HG03196 (cell line): ENCODE data around the gene KLHL22.

Experiments used
- ATAC-seq: cut with Tn5 transposase; IDR thresholded peaks from one replicate; pipeline ENCODE4 v1.9.1; 2021; ENCODE audit not compliant: unreplicated experiment

The KLHL22 gene

GRCh38 chr22:20435436-20436306, 59.9 kb downstream of the KLHL22 start:
- no peak for ATAC-seq

GRCh38 chr22:20434773-20435172, 60.8 kb downstream of the KLHL22 start:
- no peak for ATAC-seq

GRCh38 chr22:20434264-20434751, 61.3 kb downstream of the KLHL22 start:
- no peak for ATAC-seq

GRCh38 chr22:20433686-20434241, 61.8 kb downstream of the KLHL22 start:
- ATAC-seq, result no peak

DNA sequence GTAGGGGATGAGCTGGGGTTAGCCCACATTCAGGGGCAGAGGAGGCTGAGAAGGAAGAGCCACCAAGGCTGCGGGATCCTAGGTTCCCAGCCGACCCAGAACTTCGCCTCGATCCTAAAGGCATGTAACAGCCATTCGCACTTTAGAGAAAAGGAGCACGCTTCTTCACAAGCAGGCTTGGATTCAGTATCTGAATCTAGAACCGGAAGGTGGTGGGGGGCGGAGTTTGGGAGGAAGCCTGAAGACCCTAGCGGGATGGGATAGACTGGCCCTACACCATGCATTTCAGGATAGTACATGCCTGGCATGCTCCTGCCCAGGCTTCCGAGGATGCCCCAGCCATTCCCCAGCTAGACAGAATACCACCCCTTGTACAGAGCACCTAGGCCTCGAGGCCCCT, 62.4 kb downstream of the KLHL22 start:
- no peak for ATAC-seq

GRCh38 chr22:20432244-20432686, 63.3 kb downstream of the KLHL22 start:
- no peak for ATAC-seq

- ATAC-seq, result no peak
These were observed 63.9 kb downstream of the KLHL22 start for GRCh38 chr22:20431511-20432192.

GRCh38 chr22:20430720-20431510, 64.7 kb downstream of the KLHL22 start:
- no peak for ATAC-seq

- ATAC-seq, result no peak
These were observed 65.4 kb downstream of the KLHL22 start for GRCh38 chr22:20430101-20430719.

DNA sequence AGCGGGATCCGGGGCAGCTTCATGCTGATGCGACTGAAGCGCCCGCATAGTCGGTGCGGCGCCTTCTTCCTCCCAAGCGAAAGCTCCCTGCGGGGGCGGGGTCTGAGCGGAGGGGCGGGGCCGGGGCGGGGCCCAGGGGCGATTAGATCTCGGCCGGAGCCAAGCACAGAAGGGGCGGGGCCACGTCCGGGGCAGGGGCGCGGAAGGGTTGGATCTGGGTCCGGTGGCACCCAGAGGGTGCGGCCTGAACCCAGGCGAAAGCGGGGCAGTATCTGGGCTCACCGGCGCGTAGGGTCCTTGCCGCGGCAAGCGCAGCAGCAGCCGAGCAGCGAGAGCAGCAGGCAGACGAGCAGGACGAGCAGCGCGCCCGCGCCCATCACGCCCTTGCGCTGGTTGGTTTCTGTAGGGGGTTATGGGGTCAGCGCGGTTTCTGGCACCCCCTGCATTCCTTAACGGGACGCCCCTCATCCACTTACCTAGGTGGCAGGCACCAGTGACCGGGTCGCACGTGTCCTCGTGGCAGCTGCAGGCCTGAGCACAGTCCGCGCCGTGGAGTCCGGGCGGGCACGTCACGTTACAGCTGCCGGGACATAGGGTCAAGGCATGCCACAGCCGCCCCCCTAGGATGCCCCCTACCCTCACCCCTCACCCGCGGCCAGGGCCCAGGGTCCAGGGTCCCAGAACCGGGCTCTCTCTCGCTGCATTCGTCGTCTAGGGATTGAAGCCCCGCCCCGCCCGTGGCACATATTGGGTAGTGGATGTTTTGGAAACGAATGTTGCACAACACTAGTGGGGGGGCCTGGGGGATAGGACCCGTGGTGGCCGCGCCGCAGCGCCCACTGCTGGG, 66.1 kb downstream of the KLHL22 start:
- no peak for ATAC-seq

GRCh38 chr22:20428496-20429253, 66.9 kb downstream of the KLHL22 start:
- no peak for ATAC-seq

DNA sequence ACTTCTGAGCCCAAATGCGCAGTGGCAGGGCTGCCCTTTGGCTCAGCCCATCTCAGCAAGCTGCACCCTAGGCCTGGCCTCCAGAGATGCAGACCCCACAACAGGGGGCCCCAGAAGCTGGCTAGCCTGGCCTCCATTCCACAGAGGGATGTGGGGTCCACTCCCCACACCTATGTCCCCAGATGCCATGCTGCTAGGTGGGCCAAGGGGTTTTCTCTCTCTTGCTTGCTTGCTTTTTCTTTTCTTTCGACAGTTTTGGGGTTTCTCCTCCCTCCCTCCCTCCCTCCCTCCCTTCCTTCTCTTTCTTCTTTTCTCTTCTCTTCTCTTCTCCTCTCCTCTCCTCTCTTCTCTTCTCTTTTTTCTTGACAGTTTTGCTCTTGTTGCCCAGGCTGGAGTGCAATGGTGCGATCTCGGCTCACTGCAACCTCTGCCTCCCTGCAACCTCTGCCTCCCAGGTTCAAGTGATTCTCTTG, 67.6 kb downstream of the KLHL22 start:
- ATAC-seq, result no peak

DNA sequence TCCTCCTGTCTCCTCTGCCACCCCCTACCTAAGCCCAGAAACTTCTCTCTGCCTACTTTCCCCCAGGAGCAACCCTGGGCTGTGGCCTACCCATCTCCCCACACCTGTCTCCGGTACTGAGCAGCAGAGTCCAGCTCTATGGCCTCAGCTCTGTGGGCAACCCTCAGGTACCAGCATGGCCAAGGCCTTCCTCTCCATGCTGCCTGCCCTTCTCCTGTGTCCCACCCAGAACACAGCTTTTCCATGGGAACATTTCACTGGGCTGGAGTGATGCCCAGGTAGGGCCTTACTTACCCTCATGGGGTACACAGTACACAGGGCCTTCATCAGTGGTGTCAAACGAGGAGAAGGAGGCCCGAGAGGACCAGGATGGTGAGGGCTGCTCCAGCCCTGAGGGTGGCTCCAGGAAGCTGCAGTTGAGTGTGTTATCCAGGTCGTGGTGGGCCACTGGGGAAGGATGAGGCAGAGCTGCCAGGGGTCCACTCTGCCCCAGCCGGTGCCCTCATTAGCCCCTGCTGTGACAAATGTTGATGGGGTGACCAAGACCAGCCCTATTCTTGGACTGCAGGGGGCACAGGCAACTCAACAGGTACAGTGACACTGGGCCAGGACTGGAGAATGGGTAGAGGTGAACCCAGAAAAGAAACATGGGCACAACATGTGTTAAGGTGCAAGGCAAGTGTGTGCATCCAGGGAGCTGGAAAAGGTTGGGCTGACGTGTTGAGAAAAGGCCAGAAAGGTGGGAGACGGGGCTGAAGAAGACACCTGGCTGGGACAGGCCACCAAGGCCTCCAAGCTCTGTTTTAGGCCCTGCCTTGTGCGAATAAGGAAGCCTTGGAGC, 68.3 kb downstream of the KLHL22 start:
- ATAC-seq, result no peak

GRCh38 chr22:20426259-20426615, 69.4 kb downstream of the KLHL22 start:
- no peak for ATAC-seq

DNA sequence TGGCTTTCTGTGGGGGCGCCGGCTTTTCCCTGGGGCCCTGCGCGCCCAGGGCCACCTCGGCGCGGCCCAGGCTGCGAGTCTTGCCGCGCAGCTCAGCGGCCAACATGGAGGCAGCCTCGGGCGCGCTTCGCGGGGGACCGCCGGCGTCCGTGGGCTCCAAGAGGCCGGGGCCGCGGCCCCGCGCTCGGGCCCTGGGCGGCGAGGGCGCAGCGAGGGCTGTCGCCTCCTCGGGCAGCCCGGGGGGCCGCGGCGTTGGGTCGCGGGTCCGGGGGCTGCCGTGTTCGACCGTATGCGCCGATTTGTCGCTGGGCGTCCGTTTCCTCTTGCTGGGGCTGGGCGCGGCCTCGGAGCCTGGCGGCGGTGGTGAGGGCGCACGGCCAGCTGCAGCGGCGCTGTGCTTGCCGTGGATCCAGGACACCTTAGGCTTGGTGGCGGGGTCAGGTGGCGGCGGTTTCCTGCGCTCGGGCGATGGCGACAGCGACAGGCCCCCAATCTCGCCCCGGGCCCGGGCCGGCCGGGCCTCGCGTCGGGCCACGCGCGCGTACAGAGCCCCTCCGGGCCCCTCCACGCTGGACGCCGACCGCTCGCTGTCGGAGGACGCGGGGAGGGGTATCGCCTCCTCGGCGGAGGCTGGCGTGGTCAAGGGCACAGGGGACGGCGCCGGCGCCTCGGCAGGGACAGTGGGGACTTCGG, 69.9 kb downstream of the KLHL22 start:
- no peak for ATAC-seq

DNA sequence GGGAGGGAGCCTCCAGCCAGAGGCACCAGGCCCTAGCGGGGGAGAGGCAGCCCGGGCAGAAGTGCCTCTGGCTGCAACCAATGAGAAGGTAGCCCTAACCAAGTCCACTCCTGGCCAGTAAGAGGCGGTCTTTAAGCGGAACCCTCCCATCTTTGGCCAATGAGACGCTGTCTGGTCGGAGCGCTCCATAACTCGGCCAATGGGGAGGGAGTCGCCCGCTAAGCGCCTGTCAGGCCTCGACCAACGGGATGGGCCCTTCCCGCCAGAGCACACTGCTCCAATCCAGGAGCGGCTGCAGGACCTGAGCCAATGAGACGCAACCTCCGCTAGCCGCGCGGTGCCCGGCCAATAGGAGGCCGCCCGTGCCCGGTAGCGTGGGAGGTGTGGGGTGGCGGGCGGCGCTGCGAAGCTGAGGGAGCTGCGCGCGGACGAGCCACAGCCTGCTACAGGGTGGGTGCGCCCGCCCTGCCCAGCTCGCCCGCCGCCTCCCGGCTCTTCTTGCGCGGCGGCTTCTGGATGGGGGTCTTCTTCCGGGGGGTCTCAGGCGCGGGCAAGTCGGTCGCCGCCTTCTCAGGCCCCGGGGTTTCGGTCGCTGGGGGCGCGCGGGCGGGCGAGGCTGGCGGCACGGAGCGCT, 70.5 kb downstream of the KLHL22 start:
- no peak for ATAC-seq

- no peak for ATAC-seq
These were observed 71.0 kb downstream of the KLHL22 start for GRCh38 chr22:20424568-20424931.
